Measurements from ENCODE around the gene KLHDC8B.

GRCh38 chr3:49171119-49171774 lies at the start of gene KLHDC8B:
- no peak for TF ChIP-seq POLR2AphosphoS5 (IDR thresholded peaks at IDR 0.05; ENCODE audit: low read depth, low read length)
- TF ChIP-seq TAF1 (IDR thresholded peaks at IDR 0.05; ENCODE audit: borderline replicate concordance, low read depth, low read length), result no peak
